Amniotic stem cell (primary cell): ENCODE measurements around the gene STAT4.

Experiments used
- DNase-seq: peaks from one replicate; lab custom pipeline; 2025; lab: John Stamatoyannopoulos, UW

Gene STAT4

DNA sequence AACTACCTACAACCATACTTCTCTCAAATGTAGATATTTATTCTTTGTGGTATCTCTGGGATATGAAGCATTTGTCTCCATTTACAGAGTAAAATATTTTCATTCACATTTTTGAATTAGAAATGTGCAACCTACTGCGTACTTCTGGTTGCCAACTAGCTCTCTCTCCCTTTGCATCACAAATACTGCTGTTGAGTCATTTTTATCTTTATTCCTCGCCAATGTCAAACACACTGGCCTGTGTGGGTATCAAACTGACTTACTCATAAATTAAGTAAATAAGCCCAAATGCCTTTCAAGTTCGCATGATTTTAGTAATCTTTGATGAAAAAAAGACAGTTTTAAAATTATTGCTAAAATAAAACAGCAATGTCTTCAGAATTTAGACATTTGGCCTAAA is 67.3 kb downstream of the STAT4 start:
- DNase-seq, result no peak

DNA sequence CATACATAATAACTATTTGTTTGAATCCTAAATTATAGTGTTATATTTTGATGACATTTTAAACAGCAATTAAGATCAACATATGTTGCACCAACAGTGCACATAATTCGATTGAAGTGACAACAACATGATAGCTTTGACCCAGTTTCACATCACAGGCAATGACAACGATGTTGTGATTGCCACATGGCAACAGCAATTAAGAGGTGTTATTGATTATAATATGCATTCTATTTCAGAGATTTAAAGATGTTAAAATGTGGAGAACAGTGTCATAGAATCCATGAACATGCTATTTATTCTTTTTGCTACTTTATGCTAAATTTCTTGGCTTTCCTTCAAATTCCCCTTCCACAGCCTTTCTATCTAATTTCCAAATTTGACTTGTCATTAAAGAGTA is 68.5 kb downstream of the STAT4 start:
- no peak for DNase-seq

DNA sequence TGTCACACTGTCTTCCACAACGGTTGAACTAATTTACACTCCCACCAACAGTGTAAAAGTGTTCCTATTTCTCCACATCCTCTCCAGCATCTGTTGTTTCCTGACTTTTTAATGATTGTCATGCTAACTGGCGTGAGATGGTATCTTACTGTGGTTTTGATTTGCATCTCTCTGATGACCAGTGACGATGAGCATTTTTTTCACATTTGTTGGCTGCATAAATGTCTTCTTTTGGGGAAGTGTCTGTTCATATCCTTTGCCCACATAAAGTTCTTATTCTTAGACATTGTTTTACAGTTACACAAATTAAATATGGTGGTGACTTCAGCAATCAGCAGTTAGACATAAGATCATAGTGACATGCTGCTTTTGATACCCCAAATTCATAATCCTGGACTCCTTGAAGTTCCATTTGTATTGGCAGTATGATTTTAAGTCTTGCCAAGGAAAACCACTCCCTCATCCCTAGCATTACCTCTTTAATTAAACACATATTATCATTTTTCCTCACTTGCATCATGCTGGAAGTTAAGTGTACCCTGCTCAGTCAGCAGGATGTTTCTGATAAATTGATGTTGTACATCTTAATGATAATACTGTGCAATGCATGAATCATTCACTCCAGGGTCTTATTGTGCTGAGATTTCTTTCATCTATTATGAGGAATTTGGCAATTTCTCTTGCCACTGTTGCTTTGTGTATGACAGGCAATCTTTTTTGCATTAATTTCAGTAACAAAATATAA is 69.2 kb downstream of the STAT4 start:
- DNase-seq, result no peak

DNA sequence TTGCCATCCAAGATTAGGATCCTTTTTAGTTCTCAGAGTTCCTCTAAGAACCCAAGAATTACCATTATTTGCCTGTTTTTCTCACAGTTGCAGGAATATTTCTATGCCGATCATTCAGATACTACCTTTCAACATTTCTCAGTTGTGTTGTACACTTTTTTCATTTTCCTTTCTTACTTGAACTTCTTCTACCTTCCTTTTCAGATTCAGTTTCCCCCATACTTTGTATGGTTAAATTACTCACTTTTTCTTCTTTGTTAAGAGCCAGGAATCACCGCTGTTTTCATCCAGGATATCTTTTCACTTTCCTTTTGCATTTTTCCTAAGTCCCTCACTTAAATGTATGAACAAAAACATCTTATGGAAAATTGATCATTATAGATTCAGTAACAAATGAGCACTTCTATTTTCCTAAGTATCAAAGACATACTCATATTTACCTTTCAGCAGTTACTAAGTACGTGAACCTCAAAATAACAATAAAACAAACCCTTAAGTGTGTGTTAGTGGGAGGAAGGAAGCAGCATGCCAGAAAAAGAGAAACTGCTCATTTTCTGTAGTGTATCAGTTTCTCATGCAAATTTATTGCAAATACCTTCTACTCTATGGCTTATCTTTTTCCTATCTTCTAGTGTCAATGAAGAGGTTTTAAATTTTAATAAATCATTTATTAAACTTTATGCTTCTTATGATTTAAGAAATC is 72.5 kb downstream of the STAT4 start:
- no peak for DNase-seq

DNA sequence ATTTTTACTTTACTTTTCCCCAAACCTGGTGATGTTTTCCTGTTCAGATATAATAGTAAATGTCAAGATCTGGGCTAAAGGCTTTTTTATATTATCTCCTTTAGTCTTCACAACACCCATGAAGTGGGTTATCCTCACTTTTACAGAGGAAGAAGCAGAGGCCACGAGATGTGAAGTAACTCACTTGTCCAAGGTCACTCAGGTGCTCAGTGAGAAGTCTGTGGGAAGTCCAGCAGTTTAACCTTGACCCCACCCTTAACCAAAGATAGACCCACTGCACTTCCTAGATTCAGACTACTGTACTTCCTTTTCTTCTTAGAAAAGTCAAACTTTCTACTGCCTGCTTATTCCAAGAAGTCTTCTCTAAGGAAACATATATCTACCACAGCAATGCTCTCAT is 80.5 kb downstream of the STAT4 start:
- no peak for DNase-seq

DNA sequence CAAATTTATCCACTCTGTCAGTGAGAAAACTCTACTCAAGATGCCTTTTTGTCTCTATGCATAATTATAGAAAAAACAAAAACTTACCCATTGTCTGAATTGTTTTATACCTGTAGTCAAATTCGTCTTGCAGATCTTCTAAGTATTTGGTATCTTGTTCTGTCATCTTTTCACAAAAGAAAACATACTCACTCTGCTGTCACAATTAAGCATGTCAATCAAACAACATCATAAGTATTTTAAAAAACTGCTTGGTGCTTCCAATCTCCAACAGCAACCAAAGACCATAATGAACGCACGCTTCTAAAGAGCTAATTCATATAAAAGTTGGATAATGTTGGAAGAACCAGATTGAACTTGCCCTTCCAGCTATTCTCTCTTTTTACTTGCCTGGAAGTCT is 81.2 kb downstream of the STAT4 start:
- no peak for DNase-seq

DNA sequence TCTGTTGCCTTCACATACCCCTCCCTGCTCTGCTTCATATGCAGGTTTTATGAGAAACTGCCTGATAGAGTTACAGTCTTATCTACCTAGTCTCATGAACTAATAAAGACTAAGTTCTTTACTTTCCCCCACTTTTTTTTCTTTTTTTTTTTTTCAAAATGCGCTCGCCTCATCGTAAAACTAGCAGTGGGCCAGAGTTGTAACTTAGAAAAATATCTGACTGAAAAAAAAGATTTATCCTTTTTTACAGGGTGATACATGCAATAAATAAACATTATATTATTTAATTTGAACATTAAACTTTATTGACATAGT is 83.9 kb downstream of the STAT4 start:
- no peak for DNase-seq

DNA sequence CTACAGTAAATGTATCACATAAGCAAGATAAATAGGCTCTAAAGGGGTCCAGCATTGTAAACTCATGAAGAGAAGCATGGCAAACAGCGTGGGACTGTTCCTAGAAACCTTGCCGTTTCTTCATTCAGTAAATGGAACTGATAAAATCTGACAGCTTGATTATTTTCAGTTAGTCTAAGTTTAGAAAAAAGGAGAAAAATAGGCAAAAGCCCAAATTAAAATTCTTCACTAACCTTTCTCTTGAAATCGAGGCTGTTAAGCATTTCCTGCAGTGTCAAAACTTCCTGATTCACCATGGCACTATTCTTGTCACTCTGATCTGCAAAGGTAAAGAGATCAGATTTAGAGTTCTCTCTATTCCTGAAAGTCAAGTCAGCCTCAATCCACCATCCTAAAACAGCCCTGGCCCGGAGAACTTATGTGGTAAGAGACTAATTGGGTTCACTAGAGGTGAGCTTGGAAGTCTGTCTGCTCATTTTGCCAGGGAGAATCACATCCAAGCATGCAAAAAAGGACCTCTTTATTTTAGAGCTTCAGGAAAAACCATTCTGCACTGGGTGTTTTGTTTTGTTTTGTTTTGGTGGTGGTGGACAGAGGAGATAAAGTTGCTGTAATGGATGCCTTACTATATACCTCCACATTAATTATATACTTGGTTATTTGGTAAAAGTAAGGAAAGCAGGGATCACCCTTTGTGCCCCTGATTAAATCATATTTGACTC is 84.4 kb downstream of the STAT4 start:
- DNase-seq, result no peak

DNA sequence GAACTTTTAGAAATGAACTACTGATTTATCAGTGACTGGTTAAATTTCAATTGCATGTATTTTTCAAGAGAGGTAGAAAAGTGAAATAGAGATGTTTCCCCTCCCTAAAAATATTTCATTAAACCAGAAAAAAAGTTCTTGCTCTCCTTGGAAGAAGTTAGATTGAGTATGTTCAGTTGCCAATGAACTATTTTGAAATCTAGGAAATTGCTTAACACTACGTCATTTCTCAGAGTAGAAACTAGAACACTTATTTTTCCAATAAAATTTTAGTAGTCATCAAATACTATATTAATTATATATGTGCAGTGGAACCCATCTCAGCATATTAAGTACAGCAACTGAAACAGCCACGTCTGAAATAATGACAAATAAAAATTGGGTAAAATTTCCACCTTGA is 85.0 kb downstream of the STAT4 start:
- no peak for DNase-seq

DNA sequence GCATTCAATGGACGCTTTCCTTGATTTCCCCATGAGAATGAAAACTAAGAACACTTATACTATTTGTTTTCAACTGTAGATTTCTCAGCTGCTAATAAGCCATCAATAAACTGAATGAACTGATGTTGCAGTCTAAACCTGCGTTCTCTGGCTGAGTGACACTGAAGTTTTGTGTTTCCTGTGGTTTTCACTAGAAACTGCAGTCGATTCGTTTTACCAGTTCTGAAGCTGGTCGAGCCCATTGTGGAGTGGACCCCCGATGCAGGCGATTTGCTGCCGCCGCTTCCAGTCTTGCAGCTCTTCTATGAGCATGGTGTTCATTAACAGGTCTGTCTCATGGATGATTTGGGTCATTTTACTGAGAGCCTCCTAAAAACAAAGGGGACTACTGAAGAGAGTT is 86.2 kb downstream of the STAT4 start:
- DNase-seq, result no peak

DNA sequence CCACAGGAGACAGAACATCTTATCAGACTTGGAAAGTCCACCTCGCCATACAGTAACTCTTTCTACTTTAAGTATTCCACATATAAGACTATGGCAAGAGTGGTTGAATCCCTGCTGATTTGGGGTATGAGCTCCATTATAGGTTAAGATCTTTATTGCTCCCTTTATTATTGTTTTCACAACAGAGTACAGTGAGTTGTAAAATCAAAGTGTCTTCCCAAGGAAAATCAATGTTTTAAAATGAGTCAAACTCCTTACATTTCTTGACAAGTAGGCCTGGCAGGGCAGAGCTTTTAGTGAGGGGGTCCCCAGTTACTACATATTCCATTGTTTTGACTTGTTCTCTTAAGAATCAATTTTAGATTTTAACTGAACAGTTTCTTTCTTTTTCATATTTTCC is 87.2 kb downstream of the STAT4 start:
- DNase-seq, result no peak

DNA sequence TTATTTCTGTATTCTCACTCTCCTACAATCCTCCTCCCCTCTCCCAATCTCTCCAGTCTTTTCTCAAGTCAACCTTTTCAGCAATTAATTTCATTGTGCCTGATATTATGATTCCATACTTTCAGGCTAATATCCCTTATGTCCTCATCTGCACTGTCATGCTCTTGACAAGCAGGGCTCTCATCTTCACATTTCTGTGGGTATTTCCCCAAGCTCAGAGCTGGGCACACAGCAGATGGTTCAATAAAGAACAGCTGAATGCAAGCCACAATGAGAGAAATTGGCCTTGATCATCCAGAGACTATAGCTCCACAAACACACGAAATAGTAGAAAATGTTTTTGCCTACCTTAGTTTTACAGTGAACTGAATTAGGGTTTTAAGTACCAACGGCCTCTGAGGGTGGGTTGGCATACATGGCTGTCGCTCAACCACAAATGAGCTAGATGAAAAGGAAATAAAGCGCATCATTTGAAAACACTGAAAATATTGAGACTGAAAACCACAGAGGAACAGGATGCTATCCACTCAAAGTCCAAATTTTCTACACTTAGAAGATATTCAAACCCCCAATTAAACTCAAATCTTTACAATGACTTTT is 89.3 kb downstream of the STAT4 start:
- DNase-seq, result no peak

DNA sequence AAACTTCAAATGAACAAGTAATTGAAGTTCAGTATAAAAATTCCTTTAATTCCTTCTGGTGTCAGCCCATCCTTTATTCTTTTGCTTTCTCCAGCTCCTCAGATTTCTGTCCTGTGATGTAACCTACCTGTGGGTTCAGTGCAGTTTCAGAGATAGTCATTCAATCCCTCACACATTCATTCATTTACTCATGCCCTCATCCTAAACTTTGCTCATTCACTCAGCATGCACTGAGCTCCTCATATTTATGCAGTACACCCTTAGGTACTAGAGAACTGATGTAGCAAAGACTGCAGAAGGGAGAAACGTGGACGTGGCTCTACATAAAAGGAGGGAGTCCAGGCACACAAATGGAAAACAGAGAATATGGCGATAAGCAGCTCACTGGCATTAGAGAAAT is 91.5 kb downstream of the STAT4 start:
- DNase-seq, result no peak

DNA sequence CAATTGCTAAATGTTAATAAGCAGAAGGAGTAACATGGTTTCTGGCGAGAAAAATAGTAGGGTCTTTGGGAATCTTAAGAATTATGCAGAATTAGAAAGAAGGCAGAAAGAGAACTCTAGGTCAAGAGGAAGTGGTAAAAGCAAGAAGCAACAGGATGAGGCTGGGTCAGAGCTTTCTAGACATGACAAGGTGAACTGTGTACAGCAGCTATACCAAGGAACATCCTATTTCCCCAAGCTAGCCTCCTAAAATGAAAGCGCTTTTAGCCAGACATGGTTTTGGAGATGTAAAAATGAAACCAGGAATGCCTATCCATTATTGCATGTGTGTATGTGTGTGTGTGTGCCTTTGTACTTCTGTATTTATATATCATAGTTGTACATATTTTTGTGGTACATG is 94.6 kb downstream of the STAT4 start:
- no peak for DNase-seq

DNA sequence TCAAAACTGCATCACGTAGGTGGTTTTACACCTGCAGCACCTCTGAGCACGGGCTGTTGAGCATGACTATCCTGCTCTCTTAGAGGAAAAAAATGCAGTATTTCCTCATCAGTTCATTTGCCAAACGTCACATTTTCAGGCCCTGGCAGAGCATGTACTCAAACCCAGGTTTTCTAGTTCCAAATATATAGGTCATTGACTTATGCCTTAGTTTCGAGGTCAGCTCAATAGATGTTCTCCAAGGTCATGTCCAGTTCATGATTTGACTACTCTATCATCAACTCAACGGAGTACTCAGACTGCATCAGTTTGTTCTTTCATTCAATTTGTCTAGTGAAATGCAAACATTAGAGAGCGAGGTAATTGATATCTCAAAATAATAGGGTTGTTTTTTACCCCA is 97.5 kb downstream of the STAT4 start:
- DNase-seq, result no peak

DNA sequence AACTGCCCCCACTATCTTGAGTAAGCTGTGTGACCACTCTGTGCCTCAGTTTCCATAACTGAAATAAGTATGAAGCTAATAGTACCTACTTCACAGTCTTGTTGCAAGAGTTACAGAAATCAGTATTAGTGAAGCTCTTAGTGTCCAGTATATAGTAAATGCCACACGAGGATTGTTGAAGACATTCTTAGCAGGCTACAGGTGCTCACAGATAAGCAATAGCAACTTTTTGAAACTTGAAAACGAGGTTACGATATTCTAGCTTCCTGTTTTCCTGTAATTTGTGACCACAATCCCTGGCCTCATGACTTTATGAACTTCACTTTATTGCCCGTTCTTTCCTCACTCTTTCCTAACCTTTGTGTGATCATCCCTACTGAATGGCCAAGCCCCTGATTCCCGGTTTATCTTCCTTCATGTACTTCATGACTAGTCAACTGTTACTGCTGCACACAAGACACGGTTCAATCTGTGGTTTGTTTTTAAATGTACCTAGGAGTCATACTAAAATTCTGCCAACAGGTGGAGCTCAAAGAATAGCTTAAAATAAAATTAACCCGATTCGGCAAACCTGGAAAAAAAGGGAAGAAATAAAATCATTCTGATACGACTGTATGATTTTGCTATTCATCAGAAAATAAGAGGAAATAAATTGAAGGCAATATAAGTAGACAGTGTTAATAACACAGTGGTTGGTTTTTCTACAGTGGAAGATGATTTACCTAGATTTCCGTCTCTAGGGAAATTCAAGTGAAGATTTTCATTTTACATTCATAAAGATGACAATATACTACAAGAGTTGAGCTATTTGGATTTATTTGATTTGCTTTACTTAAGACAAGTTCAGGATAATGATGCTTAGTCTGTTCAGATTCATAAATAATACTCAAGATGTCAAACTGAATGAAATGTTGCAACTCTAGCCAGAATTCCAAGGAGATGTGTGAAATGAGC is 98.7 kb downstream of the STAT4 start:
- DNase-seq, result peak; percentile 41

DNA sequence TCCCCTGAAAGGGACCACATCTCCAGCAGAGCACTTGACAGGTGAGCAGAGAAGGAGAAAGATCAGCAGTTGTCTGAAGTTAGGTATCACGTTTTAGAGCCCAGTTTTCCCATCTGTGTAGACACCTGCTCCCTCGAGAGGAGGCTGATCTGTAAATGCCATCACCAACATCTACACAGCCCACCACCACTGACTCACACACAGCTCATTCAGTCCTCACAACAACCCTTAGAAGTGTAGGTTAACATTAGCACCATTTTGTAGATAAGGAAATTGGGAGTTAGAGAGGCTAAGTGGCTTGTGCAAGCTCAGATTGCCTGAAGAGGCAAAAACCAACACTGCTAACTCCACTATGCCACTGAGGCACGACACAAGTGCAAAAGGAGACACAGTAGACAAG is 99.6 kb downstream of the STAT4 start:
- no peak for DNase-seq

DNA sequence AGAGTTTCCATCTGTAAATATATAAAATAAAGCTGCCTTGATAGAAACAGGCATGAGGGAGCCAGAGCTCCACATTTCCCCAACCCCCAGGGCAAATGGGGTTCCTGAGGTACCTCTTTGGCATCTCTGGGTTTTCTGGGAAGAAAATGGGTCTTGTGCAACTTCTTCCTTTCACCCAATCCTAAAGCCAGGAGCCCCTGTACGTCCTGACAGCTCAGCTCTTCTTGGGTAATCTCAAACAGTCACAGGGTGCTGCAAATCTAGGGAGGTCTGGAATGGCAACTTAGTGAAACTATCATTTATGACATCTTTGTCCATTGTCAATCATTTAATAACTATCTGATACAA is 100.2 kb downstream of the STAT4 start:
- DNase-seq, result no peak

DNA sequence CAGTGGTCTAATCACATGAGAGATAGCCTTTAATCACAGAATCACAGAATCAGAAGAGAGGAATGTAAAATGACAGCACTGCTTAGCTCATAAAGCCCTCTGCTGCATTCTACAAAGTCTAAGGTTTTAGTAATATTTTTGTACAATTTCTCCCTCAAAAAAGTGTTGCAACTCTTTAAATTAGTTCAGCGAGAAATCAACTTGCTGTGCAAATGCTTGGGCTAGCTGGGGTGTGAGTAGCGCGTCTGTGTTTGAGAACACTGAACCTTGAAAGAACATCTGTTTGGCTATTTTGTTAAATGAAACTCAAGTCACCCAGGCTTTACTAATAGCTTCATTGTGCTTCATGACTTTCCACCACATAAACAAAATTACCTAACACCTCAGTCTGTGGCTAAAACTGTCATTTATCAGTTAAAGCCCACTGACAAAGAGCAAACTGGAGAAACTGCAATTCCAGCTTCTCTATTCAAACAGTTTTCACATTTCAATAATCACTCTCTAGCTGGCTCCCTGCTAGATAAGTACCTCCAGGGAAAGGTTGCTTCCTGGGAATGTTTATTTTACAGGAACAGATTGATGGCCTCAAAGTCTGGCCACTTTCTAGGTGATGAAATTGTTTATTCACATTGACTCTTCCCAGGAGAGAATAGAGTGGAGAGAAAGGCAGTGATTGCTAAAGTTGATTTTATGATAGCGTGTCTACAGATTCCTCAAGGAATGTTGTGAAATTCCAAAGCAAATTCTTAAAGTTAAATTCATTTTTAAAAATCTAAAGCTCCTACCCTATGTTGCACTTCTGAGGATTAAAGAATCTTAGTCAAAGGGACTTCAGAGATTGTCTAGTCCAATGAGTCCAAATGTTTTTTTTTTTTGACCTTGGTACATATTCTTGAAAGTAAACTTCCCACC is 100.8 kb downstream of the STAT4 start:
- no peak for DNase-seq

DNA sequence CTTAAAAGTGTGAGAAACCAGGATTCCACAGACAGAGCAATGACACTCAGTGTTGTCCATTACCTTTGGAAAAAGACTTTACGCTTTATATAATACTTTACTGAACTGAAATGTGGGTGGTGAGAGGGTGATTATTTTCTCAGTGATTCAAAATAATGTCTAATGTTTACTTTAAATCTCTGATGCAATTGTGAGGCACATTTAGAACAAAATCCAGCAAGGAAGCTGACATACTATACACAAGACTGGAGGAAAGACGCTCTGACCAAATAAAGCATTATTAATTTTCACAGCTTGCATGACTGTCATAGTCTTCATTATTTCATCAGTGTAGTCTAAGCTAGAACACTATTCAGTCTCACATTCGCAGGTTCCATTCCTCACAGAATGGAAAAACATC is 102.7 kb downstream of the STAT4 start:
- DNase-seq, result no peak

DNA sequence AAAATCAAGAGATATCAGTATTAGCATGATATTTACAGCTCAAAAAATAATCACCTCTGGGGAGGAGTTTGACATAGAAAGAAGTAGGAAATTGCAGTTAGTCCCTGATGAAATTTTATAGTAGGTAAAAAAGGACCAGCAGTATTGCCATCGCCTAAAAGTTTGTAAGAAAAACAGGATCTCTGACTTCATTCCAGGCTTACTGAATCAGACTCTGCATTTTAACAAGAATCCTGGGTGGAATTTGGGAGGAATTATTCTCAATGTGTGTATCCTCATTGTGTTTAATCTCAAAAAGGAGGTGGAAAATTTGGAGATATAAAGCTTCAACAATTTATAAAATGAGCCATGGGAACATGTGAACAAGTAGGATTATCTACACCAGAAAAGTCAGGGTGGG is 105.7 kb downstream of the STAT4 start:
- DNase-seq, result no peak
